Activated naive CD4-positive, alpha-beta T cell treated with anti-CD3 and anti-CD28 coated beads, Interleukin-2, amount 10 ng/mL, durations not matched to agents 7 days and 5 days (primary cell): Measurements from ENCODE around the gene DTX2.
A peak's percentile ranks its signal among the peaks of the same experiment; 100 is the strongest.
"Not testable (repeated sequence)": the region's sequence is repeated elsewhere in the genome, so short reads cannot be mapped to it uniquely, and the experiment has no call there.

Experiments
- CTCF ChIA-PET: fragments of 350-600 bp; sonication (Branson Sonifier 250); formaldehyde crosslinking; loops from one replicate; lab custom pipeline; 2021; ENCODE audit warnings: antibody characterized with exemption; lab: Charles Lee
- DNase-seq: peaks from one replicate; pipeline ENCODE4 v3.0.0-alpha.2; 2020
- H3K27ac Mint-ChIP-seq: one replicate; pipeline ENCODE4 v1.8.0; 2021; ENCODE audit warnings: mild to moderate bottlenecking, moderate library complexity, mixed read lengths
- H3K27me3 Mint-ChIP-seq: one replicate; pipeline ENCODE4 v1.8.0; 2021; ENCODE audit warnings: mild to moderate bottlenecking, mixed read lengths
- H3K36me3 Mint-ChIP-seq: one replicate; pipeline ENCODE4 v1.8.0; 2021; ENCODE audit warnings: mixed read lengths
- H3K4me1 Mint-ChIP-seq: one replicate; pipeline ENCODE4 v1.8.0; 2021; ENCODE audit warnings: mixed read lengths
- H3K4me3 Mint-ChIP-seq: one replicate; pipeline ENCODE4 v1.8.0; 2021; ENCODE audit warnings: mild to moderate bottlenecking, moderate library complexity, mixed read lengths
- H3K9me3 Mint-ChIP-seq: one replicate; pipeline ENCODE4 v1.8.0; 2021; ENCODE audit warnings: mixed read lengths

DTX2 gene

GRCh38 chr7:76549025-76549854 lies 87.7 kb downstream of the DTX2 start:
- Mint-ChIP-seq H3K27ac (peak overlapping the region; percentile 89), H3K36me3 (peaks cover 13% of the 10 kb centered on the region), H3K4me1 (peaks cover 23% of the 10 kb centered on the region), H3K4me3 (peak overlapping the region; percentile 85)
- H3K9me3 Mint-ChIP-seq, CTCF ChIA-PET, H3K27me3 Mint-ChIP-seq: not testable (repeated sequence)
- peak; percentile 92 for DNase-seq

GRCh38 chr7:76549855-76550248 lies 88.3 kb downstream of the DTX2 start:
- CTCF ChIA-PET, H3K27me3 Mint-ChIP-seq, H3K9me3 Mint-ChIP-seq: not testable (repeated sequence)
- H3K27ac Mint-ChIP-seq, result peak overlapping the region; percentile 89
- peak; percentile 24 for DNase-seq
- H3K4me3 Mint-ChIP-seq, result peak overlapping the region; percentile 85
- peaks cover 14% of the 10 kb centered on the region for H3K36me3 Mint-ChIP-seq
- peaks cover 23% of the 10 kb centered on the region for H3K4me1 Mint-ChIP-seq

DNA sequence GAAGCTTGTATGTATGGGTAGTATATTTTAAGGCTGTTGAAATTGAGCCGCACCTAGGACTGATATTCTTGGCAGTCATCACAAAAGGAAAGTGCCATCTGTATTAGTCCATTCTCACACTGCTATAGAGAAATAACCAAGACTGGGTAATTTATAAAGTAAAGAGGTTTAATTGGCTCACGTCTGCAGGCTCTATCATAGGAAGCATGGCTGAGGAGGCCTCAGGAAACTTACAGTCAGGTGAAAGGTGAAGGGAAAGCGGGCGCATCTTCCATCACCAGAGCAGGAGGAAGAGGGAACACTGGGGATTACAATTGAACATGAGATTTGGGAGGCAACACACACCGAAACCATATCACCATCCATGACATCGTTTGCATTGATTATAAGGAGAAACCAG lies 90.5 kb downstream of the DTX2 start:
- H3K27me3 Mint-ChIP-seq, H3K4me3 Mint-ChIP-seq, CTCF ChIA-PET, H3K27ac Mint-ChIP-seq, DNase-seq, H3K9me3 Mint-ChIP-seq: not testable (repeated sequence)
- peaks cover 21% of the 10 kb centered on the region for H3K36me3 Mint-ChIP-seq
- H3K4me1 Mint-ChIP-seq, result peaks cover 23% of the 10 kb centered on the region
